NCI-H128 (cell line): Measurements from ENCODE around the gene USF3.

Source experiments
- DNase-seq: peaks from one replicate; lab custom pipeline; 2025; ENCODE audit not compliant: unreplicated experiment; lab: John Stamatoyannopoulos, UW

USF3 gene

GRCh38 chr3:113614402-113614801, 82.0 kb downstream of the USF3 start:
- no peak for DNase-seq

GRCh38 chr3:113607219-113607596, 89.2 kb downstream of the USF3 start:
- DNase-seq = no peak

GRCh38 chr3:113606539-113607218, 89.8 kb downstream of the USF3 start:
- DNase-seq = no peak

GRCh38 chr3:113602836-113603235, 93.6 kb downstream of the USF3 start:
- DNase-seq = no peak

- no peak for DNase-seq
Observed at GRCh38 chr3:113602256-113602655, 94.2 kb downstream of the USF3 start.

- no peak for DNase-seq
Observed at GRCh38 chr3:113601240-113601639, 95.2 kb downstream of the USF3 start.

GRCh38 chr3:113600418-113601182, 95.8 kb downstream of the USF3 start:
- DNase-seq = no peak
